ENCODE results near the gene MAPK6. TPM values are rescaled to one million over a fixed set of nuclear protein-coding genes. Genes with fewer than 3 reads are reported as not detected.

MAPK6 gene
- total and polyA plus RNA-seq, 2 of the 8 experiments (the other 6 are each of a cell fraction or from before 2014, with no cell fraction given) = 22.6 to 108 TPM

DNA sequence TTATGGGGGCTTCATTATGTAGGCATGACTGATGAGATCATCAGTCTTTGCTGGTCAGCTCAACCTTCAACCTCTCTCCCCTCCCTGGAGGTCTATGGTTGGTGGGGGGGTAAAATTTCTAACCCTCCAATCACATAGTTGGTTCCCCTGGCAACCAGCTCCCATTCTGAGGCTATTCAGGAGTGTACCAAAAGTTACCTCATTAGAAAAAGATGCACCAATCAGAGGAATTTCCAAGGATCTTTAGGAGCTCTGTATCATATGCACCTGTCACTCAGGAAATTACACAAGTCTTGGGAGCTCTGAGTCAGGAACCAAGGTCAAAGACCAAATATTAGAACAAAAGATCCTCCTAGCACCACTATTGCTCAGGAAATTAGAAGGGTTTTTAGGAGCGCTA is 26.1 kb upstream of the MAPK6 start:
- Histone ChIP-seq H2BK15ac (ENCODE audit: low read length) (no peak overlapping the region), H4K91ac (replicated peaks; ENCODE audit: insufficient read length, low read length) (no peak overlapping the region), H2BK20ac (ENCODE audit: low read length) (no peak overlapping the region), H3K4ac (replicated peaks; ENCODE audit: insufficient read length, low read depth, low read length) (no peak overlapping the region), H3K23ac (ENCODE audit: insufficient read length) (no peak overlapping the region), H2BK120ac (replicated peaks; ENCODE audit: low read depth, low read length) (no peak overlapping the region), H3K4me1 (replicated peaks in 1 of 4; ENCODE audit: control insufficient read depth in 3 of 4, insufficient read depth in 4 of 4, low read length in 3 of 4) (no peaks in the 10 kb centered on the region), H2BK12ac (ENCODE audit: low read depth, low read length) (no peak overlapping the region), H3K14ac (ENCODE audit: insufficient read length) (no peak overlapping the region), H3K4me3 (ENCODE audit: extremely low read depth in 1 of 4, insufficient read depth in 2 of 4, low read depth in 3 of 4, low read length in 4 of 4) (no peak overlapping the region), H4K5ac (ENCODE audit: insufficient read length, low read depth, low read length) (no peak overlapping the region), H4K20me1 (replicated peaks in 1 of 2; ENCODE audit: control insufficient read depth in 1 of 2, insufficient read depth in 2 of 2, low read length in 2 of 2) (no peaks in the 10 kb centered on the region), H2BK5ac (ENCODE audit: low read depth, low read length) (no peak overlapping the region), H3K27ac (ENCODE audit: low read depth, low read length) (no peak overlapping the region), H3K9ac (replicated peaks in 1 of 4; ENCODE audit: extremely low read depth in 1 of 4, low read depth in 3 of 4, low read length in 3 of 4) (no peak overlapping the region), H4K8ac (ENCODE audit: extremely low read depth, insufficient read depth, low read length) (no peak overlapping the region), H2AK5ac (ENCODE audit: low read depth, low read length) (no peak overlapping the region), H3K4me2 (ENCODE audit: insufficient read depth in 1 of 2, low read depth in 2 of 2, low read length in 2 of 2) (no peak overlapping the region), H3K23me2 (ENCODE audit: low read depth, low read length) (no peaks in the 10 kb centered on the region), H3K9me3 (ENCODE audit: insufficient read depth in 2 of 2, low read depth in 1 of 2, low read length in 1 of 2) (no peaks in the 10 kb centered on the region), H3K27me3 (replicated peaks in 1 of 4; ENCODE audit: control insufficient read depth in 3 of 4, extremely low read depth in 1 of 4, insufficient read depth in 3 of 4, low read length in 3 of 4) (no peaks in the 10 kb centered on the region), H2AFZ (ENCODE audit: low read length) (no peak overlapping the region), H3K18ac (ENCODE audit: extremely low read depth, low read length) (no peak overlapping the region), H3K79me2 (ENCODE audit: control insufficient read depth in 1 of 2, insufficient read depth in 2 of 2, low read length in 2 of 2) (no peaks in the 10 kb centered on the region), H3K79me1 (ENCODE audit: low read depth, low read length) (no peaks in the 10 kb centered on the region), H3K56ac (replicated peaks; ENCODE audit: insufficient read length, low read depth, low read length) (no peak overlapping the region), H3K36me3 (ENCODE audit: control insufficient read depth in 2 of 4, insufficient read depth in 4 of 4, low read length in 3 of 4) (no peaks in the 10 kb centered on the region)
- FAIRE-seq = no peak
- DNase-seq (ENCODE audit: low read depth in 1 of 2, low spot score in 2 of 2) = no peak
- WGBS, 2 experiments (ENCODE audit: extremely low coverage in 1 of 2, insufficient coverage in 1 of 2, insufficient read length in 1 of 2, insufficient replicate concordance in 2 of 2, low coverage in 1 of 2, low lambda C conversion rate in 2 of 2, missing lambda C conversion rate in 1 of 2) = 89% methylated on average over 1 of the region's 1 CpG; no CpG with 5 or more reads in 1 of the 2 experiments
- POLR2A ChIA-PET (ENCODE audit: partially characterized antibody) = no interaction called here
- CTCF ChIA-PET (ENCODE audit: partially characterized antibody) = interaction anchor here (0.7 to 4.2 kb wide), 5 partner anchors 12 to 147 kb away, joined by 3 to 14 read pairs (median 4); no protein-coding TSS in a partner anchor
- TF ChIP-seq BCL11A (IDR thresholded peaks at IDR 0.05; ENCODE audit: low read depth in 2 of 2, low read length in 2 of 2) = no peak
- TF ChIP-seq BACH1 (IDR thresholded peaks at IDR 0.05; ENCODE audit: low read length) = no peak
- TF ChIP-seq EGR1 (IDR thresholded peaks at IDR 0.05; ENCODE audit: borderline replicate concordance, low read depth, low read length) = no peak
- no peak for TF ChIP-seq ZNF274 (IDR thresholded peaks at IDR 0.05; ENCODE audit: borderline replicate concordance, extremely low read depth, low read length)
- no peak for TF ChIP-seq CHD1 (IDR thresholded peaks at IDR 0.05; ENCODE audit: low read depth, low read length)
- no peak for TF ChIP-seq ATF3 (IDR thresholded peaks at IDR 0.05; ENCODE audit: insufficient read depth, low read depth, low read length)
- no peak for TF ChIP-seq TBP (IDR thresholded peaks at IDR 0.05; ENCODE audit: low read depth, low read length)
- no peak for TF ChIP-seq RXRA (IDR thresholded peaks at IDR 0.05; ENCODE audit: insufficient read depth, low read depth, low read length)
- TF ChIP-seq RFX5 (IDR thresholded peaks at IDR 0.05; ENCODE audit: borderline replicate concordance, low read depth, low read length) = no peak
- TF ChIP-seq CBX5 (IDR thresholded peaks at IDR 0.05; ENCODE audit: low read depth, low read length) = no peak
- TF ChIP-seq ASH2L (IDR thresholded peaks at IDR 0.05; ENCODE audit: low read length) = no peak
- TF ChIP-seq E2F6 (IDR thresholded peaks at IDR 0.05) = no peak

Measured in H1 (cell line).